GM12878 (cell line): Measurements from ENCODE around the gene PRKAR2B.

Experiments used
- CEBPB ChIP-seq, 2 experiments: fragments of 150-350 bp in 1 of 2; IDR thresholded peaks; 2 replicates each; pipeline ENCODE4 v1.6.1; 2012 to 2014; ENCODE audit warnings: low read depth in 2 of 2, low read length in 2 of 2, borderline replicate concordance in 1 of 2, inconsistent platforms in 1 of 2
- CREB1 ChIP-seq: IDR thresholded peaks from 2 replicates; pipeline ENCODE4 v1.6.1; 2012; ENCODE audit warnings: low read depth, mild to moderate bottlenecking, inconsistent platforms
- EZH2 ChIP-seq: IDR thresholded peaks from 2 replicates; pipeline ENCODE4 v1.6.1; 2012; ENCODE audit warnings: low read depth, mild to moderate bottlenecking, control low read depth, inconsistent platforms, low read length, borderline replicate concordance; ENCODE audit not compliant: control insufficient read depth
- MYC ChIP-seq: IDR thresholded peaks from 2 replicates; pipeline ENCODE4 v1.6.1; 2011; ENCODE audit warnings: mild to moderate bottlenecking, low read length, moderate library complexity, inconsistent platforms; ENCODE audit not compliant: insufficient read depth, insufficient replicate concordance, insufficient read length, severe bottlenecking
- NFYA ChIP-seq: IDR thresholded peaks from 2 replicates; pipeline ENCODE4 v1.6.1; 2011; ENCODE audit warnings: low read depth, mild to moderate bottlenecking, low read length, improper control_type of control experiment, borderline replicate concordance
- NR2C2 ChIP-seq: IDR thresholded peaks from 2 replicates; pipeline ENCODE4 v1.6.1; 2011; ENCODE audit warnings: borderline replicate concordance, low read depth; ENCODE audit not compliant: control insufficient read depth, insufficient read length
- PAX8 ChIP-seq: fragments of 450-650 bp; IDR thresholded peaks from 2 replicates; pipeline ENCODE4 v1.6.1; 2017; ENCODE audit warnings: mild to moderate bottlenecking, moderate library complexity
- POLR2A ChIP-seq: IDR thresholded peaks from 2 replicates; pipeline ENCODE4 v1.6.1; 2011; ENCODE audit warnings: low read depth, mild to moderate bottlenecking, low read length
- SIX5 ChIP-seq: IDR thresholded peaks from 2 replicates; pipeline ENCODE4 v1.6.1; 2011; ENCODE audit warnings: mild to moderate bottlenecking, low read depth, low read length, moderate library complexity; ENCODE audit not compliant: severe bottlenecking
- SREBF2 ChIP-seq: IDR thresholded peaks from 2 replicates; pipeline ENCODE4 v1.6.1; 2012; ENCODE audit warnings: mild to moderate bottlenecking, low read length
- TCF3 ChIP-seq: IDR thresholded peaks from 2 replicates; pipeline ENCODE4 v1.6.1; 2012; ENCODE audit warnings: low read depth, mild to moderate bottlenecking, low read length, borderline replicate concordance; ENCODE audit not compliant: insufficient read depth
- TF ChIP-seq, protein P1 (sequence below): fragments of 450-650 bp; IDR thresholded peaks from 2 replicates; pipeline ENCODE4 v1.6.1; 2014; ENCODE audit warnings: mild to moderate bottlenecking
- TF ChIP-seq, protein P2 (sequence below), 3 experiments: IDR thresholded peaks in 2 of 3; conservative IDR thresholded peaks in 1 of 3; 2 replicates each; pipeline ENCODE4 v1.5.1; 2011; ENCODE audit warnings: low read depth in 3 of 3, low read length in 3 of 3, mild to moderate bottlenecking in 3 of 3, control low read depth in 2 of 3, moderate library complexity in 2 of 3, inconsistent platforms in 1 of 3, mixed read lengths in 1 of 3; ENCODE audit not compliant: control insufficient read depth in 2 of 3, insufficient read depth in 1 of 3; ENCODE audit errors: extremely low read depth in 1 of 3

DNA sequence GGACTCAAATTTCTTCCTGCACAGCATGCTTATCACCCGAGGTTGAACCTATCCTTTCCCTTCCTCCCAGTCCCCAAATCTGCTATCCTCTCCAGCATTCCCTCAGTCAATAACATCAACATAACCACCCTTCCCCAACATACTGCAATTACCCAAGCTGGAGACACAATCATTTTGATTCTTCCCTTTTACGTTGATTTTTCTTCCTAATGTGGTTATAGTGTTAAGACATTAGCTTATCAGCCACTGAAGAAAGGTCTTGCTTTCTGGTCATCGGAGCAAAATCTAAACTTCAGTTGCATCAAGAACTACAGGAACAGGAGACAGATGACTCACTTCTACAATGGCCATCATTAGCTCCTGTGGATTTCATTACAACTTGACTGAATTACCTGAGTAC lies 120.8 kb downstream of the PRKAR2B start:
- TF ChIP-seq, protein P1, sequence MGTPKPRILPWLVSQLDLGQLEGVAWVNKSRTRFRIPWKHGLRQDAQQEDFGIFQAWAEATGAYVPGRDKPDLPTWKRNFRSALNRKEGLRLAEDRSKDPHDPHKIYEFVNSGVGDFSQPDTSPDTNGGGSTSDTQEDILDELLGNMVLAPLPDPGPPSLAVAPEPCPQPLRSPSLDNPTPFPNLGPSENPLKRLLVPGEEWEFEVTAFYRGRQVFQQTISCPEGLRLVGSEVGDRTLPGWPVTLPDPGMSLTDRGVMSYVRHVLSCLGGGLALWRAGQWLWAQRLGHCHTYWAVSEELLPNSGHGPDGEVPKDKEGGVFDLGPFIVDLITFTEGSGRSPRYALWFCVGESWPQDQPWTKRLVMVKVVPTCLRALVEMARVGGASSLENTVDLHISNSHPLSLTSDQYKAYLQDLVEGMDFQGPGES: no peak
- TF ChIP-seq CEBPB (IDR thresholded peaks at IDR 0.05; ENCODE audit: borderline replicate concordance in 1 of 2, low read depth in 2 of 2, low read length in 2 of 2): no peak
- TF ChIP-seq SREBF2: no peak
- TF ChIP-seq NFYA: no peak
- TF ChIP-seq EZH2: no peak
- no peak for TF ChIP-seq TCF3
- no peak for TF ChIP-seq SIX5
- TF ChIP-seq, protein P2, sequence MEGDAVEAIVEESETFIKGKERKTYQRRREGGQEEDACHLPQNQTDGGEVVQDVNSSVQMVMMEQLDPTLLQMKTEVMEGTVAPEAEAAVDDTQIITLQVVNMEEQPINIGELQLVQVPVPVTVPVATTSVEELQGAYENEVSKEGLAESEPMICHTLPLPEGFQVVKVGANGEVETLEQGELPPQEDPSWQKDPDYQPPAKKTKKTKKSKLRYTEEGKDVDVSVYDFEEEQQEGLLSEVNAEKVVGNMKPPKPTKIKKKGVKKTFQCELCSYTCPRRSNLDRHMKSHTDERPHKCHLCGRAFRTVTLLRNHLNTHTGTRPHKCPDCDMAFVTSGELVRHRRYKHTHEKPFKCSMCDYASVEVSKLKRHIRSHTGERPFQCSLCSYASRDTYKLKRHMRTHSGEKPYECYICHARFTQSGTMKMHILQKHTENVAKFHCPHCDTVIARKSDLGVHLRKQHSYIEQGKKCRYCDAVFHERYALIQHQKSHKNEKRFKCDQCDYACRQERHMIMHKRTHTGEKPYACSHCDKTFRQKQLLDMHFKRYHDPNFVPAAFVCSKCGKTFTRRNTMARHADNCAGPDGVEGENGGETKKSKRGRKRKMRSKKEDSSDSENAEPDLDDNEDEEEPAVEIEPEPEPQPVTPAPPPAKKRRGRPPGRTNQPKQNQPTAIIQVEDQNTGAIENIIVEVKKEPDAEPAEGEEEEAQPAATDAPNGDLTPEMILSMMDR (IDR thresholded peaks at IDR 0.05 in 2 of 3, conservative IDR thresholded peaks at IDR 0.05 in 1 of 3; ENCODE audit: control insufficient read depth in 2 of 3, extremely low read depth in 1 of 3, insufficient read depth in 1 of 3, low read depth in 3 of 3, low read length in 3 of 3): no peak
- no peak for TF ChIP-seq POLR2A
- no peak for TF ChIP-seq CREB1
- TF ChIP-seq NR2C2: no peak
- TF ChIP-seq MYC: no peak
- no peak for TF ChIP-seq PAX8
